Spleen (tissue), 11 donors: ENCODE measurements around the gene BMP6. TPM values are rescaled to one million over a fixed set of nuclear protein-coding genes. Genes with fewer than 3 reads are reported as not detected.

Experiments
- DNase-seq: peaks from one replicate; pipeline ENCODE4 v3.0.0-alpha.2; 2020
- H3K27ac ChIP-seq, 8 donors: fragments of 200-600 bp; sonication (generic) in 7 of 8; 1 replicate in 4 of 8; 2 replicates in 4 of 8; pipeline versions ENCODE4 v1.5.0 to v1.8.0; 2016 to 2021; ENCODE audit warnings: inconsistent platforms in 4 of 8, mild to moderate bottlenecking in 4 of 8, moderate library complexity in 1 of 8
- H3K27me3 ChIP-seq, 7 donors: fragments of 200-600 bp; sonication (generic) in 6 of 7; replicated peaks in 1 of 7; 1 replicate in 4 of 7; 2 replicates in 3 of 7; pipeline versions ENCODE4 v1.5.0 to v1.8.0; 2016 to 2021; ENCODE audit warnings: inconsistent platforms in 3 of 7, mild to moderate bottlenecking in 1 of 7
- H3K36me3 ChIP-seq, 6 donors: fragments of 200-600 bp; sonication (generic) in 5 of 6; 1 replicate in 4 of 6; 2 replicates in 2 of 6; pipeline versions ENCODE4 v1.5.0 to v1.8.0; 2016 to 2021; ENCODE audit warnings: inconsistent platforms in 2 of 6
- H3K4me1 ChIP-seq, 6 donors: fragments of 200-600 bp; sonication (generic) in 5 of 6; 1 replicate in 3 of 6; 2 replicates in 3 of 6; pipeline versions ENCODE4 v1.5.0 to v1.8.0; 2016 to 2021; ENCODE audit warnings: inconsistent platforms in 3 of 6
- H3K4me3 ChIP-seq, 8 donors: fragments of 200-600 bp; sonication (generic) in 7 of 8; 1 replicate in 4 of 8; 2 replicates in 4 of 8; pipeline versions ENCODE4 v1.5.0 to v1.8.0; 2016 to 2021; ENCODE audit warnings: inconsistent platforms in 4 of 8, mild to moderate bottlenecking in 4 of 8, moderate library complexity in 2 of 8
- H3K9me3 ChIP-seq, 8 donors: fragments of 200-600 bp; sonication (generic) in 7 of 8; 1 replicate in 4 of 8; 2 replicates in 4 of 8; pipeline versions ENCODE4 v1.5.0 to v1.8.0; 2016 to 2021; ENCODE audit warnings: inconsistent platforms in 4 of 8
- CTCF ChIP-seq, 11 experiments: fragments of 200-600 bp in 7 of 11; fragments of 450-650 bp in 4 of 11; sonication (generic) in 4 of 11; IDR thresholded peaks in 8 of 11; conservative IDR thresholded peaks in 3 of 11; 1 replicate in 7 of 11; 2 replicates in 4 of 11; pipeline versions ENCODE4 v1.4.0 to v1.8.0; 2016 to 2021; ENCODE audit warnings: antibody characterized with exemption in 11 of 11, inconsistent platforms in 4 of 11, mild to moderate bottlenecking in 1 of 11
- POLR2A ChIP-seq, 3 donors: fragments of 450-650 bp; IDR thresholded peaks; one replicate each; pipeline ENCODE4 v1.5.1; 2017; ENCODE audit warnings: antibody characterized with exemption in 3 of 3, mild to moderate bottlenecking in 1 of 3
- POLR2AphosphoS5 ChIP-seq, 3 donors: sonication (generic); formaldehyde crosslinking; IDR thresholded peaks; one replicate each; pipeline ENCODE4 v1.5.1; 2017; ENCODE audit warnings: antibody characterized with exemption in 3 of 3
- WGBS, 5 donors: extraction: QIAGEN DNeasy Blood & Tissue Kit in 3 of 5; methylation state at CpG; one replicate each; pipeline versions ENCODE4 v1.1.5 to v1.1.7; 2013 to 2018; 5-methylcytosine and 5-hydroxymethylcytosine counted together
- intact Hi-C: fragments of 100-400 bp; cut with DNase I; formaldehyde crosslinking; loops from one replicate; pipeline ENCODE4 v1.15.0; 2023; ENCODE audit warnings: low total_unique reads
- polyA plus RNA-seq, 3 donors: library from polyadenylated mRNA; stranded (reverse); fragments of 200-250 nt; gene quantifications; one replicate each; pipeline ENCODE4 v1.2.1, GENCODE V29; 2013
- total RNA-seq, 7 donors: library from RNA; depleted of rRNA in 3 of 7; stranded (reverse); fragments of >200 nt in 3 of 7; fragmentation: NEBNext Ultra II Directional in 4 of 7; extraction: Animal tissue kit (Norgen Biotek cat#: 25700) in 4 of 7; gene quantifications; one replicate each; pipeline versions ENCODE4 v1.1.0 to v1.2.1, GENCODE V29; 2016 to 2021
- donor health status: healthy with polysubstance abuse.
- donor health status: DM: no; HTN: no; CAD: no; lungs with moderate emphysema.
- donor health status: DM: no; HTN: no; CAD: no.
- donor health status: Bipolar disorder and iron deficiency.
- donor health status: healthy.
- donor health status: DM: no; HTN: no; CAD: no.
- donor health status: DM: yes; HTN: yes; CAD: no.

BMP6 gene
- total and polyA plus RNA-seq, 10 donors = 0.58 to 6.9 (median 4.8) TPM

- DNase-seq = no peak
- Histone ChIP-seq H3K4me3 (no peak overlapping the region), H3K27ac (no peak overlapping the region), H3K4me1 (no peaks in the 10 kb centered on the region), H3K9me3 (no peaks in the 10 kb centered on the region), H3K36me3 (no peaks in the 10 kb centered on the region), H3K27me3 (peaks cover 0 to 14% (median 0%) of the 10 kb centered on the region in 7 donors)
- TF ChIP-seq CTCF (IDR thresholded peaks at IDR 0.05 in 8 of 11, conservative IDR thresholded peaks at IDR 0.05 in 3 of 11) (no peak), POLR2AphosphoS5 (IDR thresholded peaks at IDR 0.05) (no peak), POLR2A (IDR thresholded peaks at IDR 0.05) (no peak)
- intact Hi-C loops = no loop called here
- 64 to 89% (median 78%) methylated on average over 7 of the region's 7 CpGs for WGBS, 5 donors
Observed at GRCh38 chr6:7750197-7750596, 24.3 kb downstream of the BMP6 start.

GRCh38 chr6:7758456-7758855 is 32.6 kb downstream of the BMP6 start:
- peaks cover 0 to 14% (median 0%) of the 10 kb centered on the region in 7 donors for H3K27me3 ChIP-seq
- H3K4me1 ChIP-seq = no peaks in the 10 kb centered on the region
- H3K9me3 ChIP-seq = peaks cover 0 to 13% (median 5%) of the 10 kb centered on the region in 8 donors
- 78 to 92% (median 83%) methylated on average over 7 of the region's 7 CpGs for whole genome bisulfite sequencing, 5 donors
- no peak for DNase-seq
- no peak overlapping the region for H3K27ac ChIP-seq
- TF ChIP-seq POLR2AphosphoS5 (IDR thresholded peaks at IDR 0.05) (no peak), CTCF (IDR thresholded peaks at IDR 0.05 in 8 of 11, conservative IDR thresholded peaks at IDR 0.05 in 3 of 11) (no peak), POLR2A (IDR thresholded peaks at IDR 0.05) (no peak)
- intact Hi-C loops = no loop called here
- H3K36me3 ChIP-seq = no peaks in the 10 kb centered on the region
- no peak overlapping the region for H3K4me3 ChIP-seq

- Histone ChIP-seq H3K4me1 (no peaks in the 10 kb centered on the region), H3K9me3 (peaks cover 0 to 13% (median 5%) of the 10 kb centered on the region in 8 donors), H3K27me3 (peaks cover 0 to 6% (median 0%) of the 10 kb centered on the region in 7 donors), H3K27ac (no peak overlapping the region), H3K4me3 (no peak overlapping the region), H3K36me3 (no peaks in the 10 kb centered on the region)
- TF ChIP-seq POLR2AphosphoS5 (IDR thresholded peaks at IDR 0.05) = no peak
- no peak for TF ChIP-seq CTCF (IDR thresholded peaks at IDR 0.05 in 8 of 11, conservative IDR thresholded peaks at IDR 0.05 in 3 of 11)
- TF ChIP-seq POLR2A (IDR thresholded peaks at IDR 0.05) = no peak
- DNase-seq = no peak
- WGBS, 5 donors = 61 to 80% (median 76%) methylated on average over 3 of the region's 3 CpGs
- intact Hi-C loops = no loop called here
Observed at GRCh38 chr6:7759320-7759719, 33.4 kb downstream of the BMP6 start.

- H3K4me1 ChIP-seq = no peaks in the 10 kb centered on the region
- no peak for DNase-seq
- intact Hi-C loops = no loop called here
- TF ChIP-seq CTCF (IDR thresholded peaks at IDR 0.05 in 8 of 11, conservative IDR thresholded peaks at IDR 0.05 in 3 of 11) = no peak
- TF ChIP-seq POLR2A (IDR thresholded peaks at IDR 0.05) = no peak
- TF ChIP-seq POLR2AphosphoS5 (IDR thresholded peaks at IDR 0.05) = no peak
- no peaks in the 10 kb centered on the region for H3K27me3 ChIP-seq
- H3K4me3 ChIP-seq = no peak overlapping the region
- H3K36me3 ChIP-seq = no peaks in the 10 kb centered on the region
- H3K9me3 ChIP-seq = peaks cover 0 to 10% (median 3%) of the 10 kb centered on the region in 8 donors
- no peak overlapping the region for H3K27ac ChIP-seq
- 96 to 99% (median 98%) methylated on average over 3 of the region's 3 CpGs for WGBS, 5 donors
Observed at GRCh38 chr6:7761051-7761450, 35.2 kb downstream of the BMP6 start.
